SK-N-SH (cell line): ENCODE results near the gene PLCH1. TPM values are rescaled to one million over a fixed set of nuclear protein-coding genes. Genes with fewer than 3 reads are reported as not detected.

Experiments
- CTCF ChIA-PET: fragments of 300-600, 350-600 bp; formaldehyde crosslinking; extraction: SDS; loops from one replicate; lab custom pipeline; 2021; lab: Yijun Ruan, JAX
- POLR2A ChIA-PET: fragments of 350-600 bp; sonication (Branson Sonifier 250); formaldehyde crosslinking; extraction: SDS; loops from one replicate; lab custom pipeline; 2020; ENCODE audit warnings: antibody characterized with exemption, inconsistent platforms; lab: Yijun Ruan, JAX
- DNase-seq: peaks from one replicate; pipeline ENCODE4 v3.0.0; 2012
- H2AFZ ChIP-seq: fragments of 200-600 bp; sonication (generic); 2 replicates; pipeline ENCODE4 v1.8.1; 2016; ENCODE audit warnings: antibody characterized with exemption, mild to moderate bottlenecking, low read depth
- H3F3A ChIP-seq: fragments of 200-600 bp; sonication (generic); replicated peaks from 2 replicates; pipeline ENCODE3; 2016; ENCODE audit warnings: antibody characterized with exemption, mild to moderate bottlenecking; ENCODE audit not compliant: insufficient read depth
- H3K27ac ChIP-seq, 2 experiments: fragments of 200-500 bp in 1 of 2; fragments of 200-600 bp in 1 of 2; sonication (Bioruptor generic) in 1 of 2; sonication (generic), shearing (Covaris generic) in 1 of 2; 2 replicates each; pipeline versions ENCODE4 v1.5.1 to v1.6.1; 2014 to 2016; ENCODE audit warnings: low read depth in 2 of 2, inconsistent platforms in 1 of 2, low read length in 1 of 2, mild to moderate bottlenecking in 1 of 2, mixed read lengths in 1 of 2
- H3K27me3 ChIP-seq: fragments of 200-600 bp; sonication (generic), shearing (Covaris generic); 2 replicates; pipeline ENCODE4 v1.6.1; 2016; ENCODE audit warnings: mixed run types; ENCODE audit not compliant: insufficient read depth
- H3K36me3 ChIP-seq, 2 experiments: fragments of 200-500 bp in 1 of 2; fragments of 200-600 bp in 1 of 2; sonication (Bioruptor generic) in 1 of 2; sonication (generic) in 1 of 2; replicated peaks in 1 of 2; 2 replicates each; pipeline versions ENCODE3 to v1.5.1; 2014 to 2016; ENCODE audit warnings: low read length in 1 of 2, mild to moderate bottlenecking in 1 of 2; ENCODE audit not compliant: insufficient read depth in 2 of 2, control insufficient read depth in 1 of 2
- H3K4me1 ChIP-seq, 2 experiments: fragments of 200-500 bp in 1 of 2; fragments of 200-600 bp in 1 of 2; sonication (Bioruptor generic) in 1 of 2; sonication (generic), shearing (Covaris generic) in 1 of 2; 2 replicates each; pipeline versions ENCODE4 v1.5.1 to v1.6.1; 2014 to 2016; ENCODE audit warnings: low read depth in 1 of 2, low read length in 1 of 2, mixed run types in 1 of 2; ENCODE audit not compliant: insufficient read depth in 2 of 2, control insufficient read depth in 1 of 2
- H3K4me2 ChIP-seq: fragments of 200-600 bp; sonication (generic), shearing (Covaris generic); 2 replicates; pipeline ENCODE4 v1.6.1; 2017; ENCODE audit warnings: mixed run types
- H3K4me3 ChIP-seq, 2 experiments: fragments of 200-500 bp in 1 of 2; fragments of 200-600 bp in 1 of 2; sonication (Bioruptor generic) in 1 of 2; sonication (generic), shearing (Covaris generic) in 1 of 2; 2 replicates each; pipeline versions ENCODE4 v1.5.1 to v1.8.1; 2014 to 2016; ENCODE audit warnings: low read depth in 2 of 2, inconsistent platforms in 1 of 2, low read length in 1 of 2, mild to moderate bottlenecking in 1 of 2, mixed read lengths in 1 of 2, moderate library complexity in 1 of 2
- H3K79me2 ChIP-seq: fragments of 200-600 bp; sonication (generic); 2 replicates; pipeline ENCODE4 v1.8.1; 2017; ENCODE audit warnings: mild to moderate bottlenecking; ENCODE audit not compliant: insufficient read depth
- H3K9ac ChIP-seq: fragments of 200-600 bp; sonication (generic); 2 replicates; pipeline ENCODE4 v1.6.1; 2017; ENCODE audit warnings: mixed run types
- H3K9me2 ChIP-seq: fragments of 200-600 bp; sonication (generic); 2 replicates; pipeline ENCODE4 v1.6.1; 2017; ENCODE audit warnings: mixed run types
- H3K9me3 ChIP-seq: fragments of 200-600 bp; sonication (generic); 2 replicates; pipeline ENCODE4 v1.6.1; 2017; ENCODE audit warnings: mixed run types, mild to moderate bottlenecking, moderate library complexity
- H4K20me1 ChIP-seq: fragments of 200-600 bp; sonication (generic); 2 replicates; pipeline ENCODE4 v1.6.1; 2017; ENCODE audit warnings: mild to moderate bottlenecking, mixed run types; ENCODE audit not compliant: insufficient read depth
- CHD2 ChIP-seq: fragments of 150-350 bp; IDR thresholded peaks from 2 replicates; pipeline ENCODE4 v1.6.1; 2018; ENCODE audit warnings: low read length; ENCODE audit not compliant: partially characterized antibody
- EP300 ChIP-seq, 2 experiments: IDR thresholded peaks; 2 replicates each; pipeline versions ENCODE4 v1.4.0 to v1.6.1; 2012; ENCODE audit warnings: borderline replicate concordance in 1 of 2, low read depth in 1 of 2, low read length in 1 of 2
- GATA2 ChIP-seq: sonication (generic); formaldehyde crosslinking; IDR thresholded peaks from 2 replicates; pipeline ENCODE4 v1.5.0; 2020; ENCODE audit warnings: mild to moderate bottlenecking, missing genetic modification reagents
- IRF3 ChIP-seq: fragments of 150-350 bp; IDR thresholded peaks from 2 replicates; pipeline ENCODE4 v1.6.1; 2016; ENCODE audit warnings: mild to moderate bottlenecking, low read depth, low read length
- JUND ChIP-seq: IDR thresholded peaks from 2 replicates; pipeline ENCODE4 v1.4.0; 2012
- MXI1 ChIP-seq: IDR thresholded peaks from 2 replicates; pipeline ENCODE4 v1.6.1; 2012; ENCODE audit warnings: mild to moderate bottlenecking, low read depth, low read length, improper control_type of control experiment
- NRF1 ChIP-seq: IDR thresholded peaks from 2 replicates; pipeline ENCODE4 v1.6.1; 2012; ENCODE audit warnings: low read depth, mild to moderate bottlenecking, low read length
- PBX3 ChIP-seq: IDR thresholded peaks from 2 replicates; pipeline ENCODE4; 2012
- RCOR1 ChIP-seq: fragments of 150-350 bp; IDR thresholded peaks from 2 replicates; pipeline ENCODE4 v1.6.1; 2017; ENCODE audit warnings: antibody characterized with exemption, low read length
- RXRA ChIP-seq: IDR thresholded peaks from 2 replicates; pipeline ENCODE4 v1.4.0; 2012; ENCODE audit warnings: low read depth, mild to moderate bottlenecking, borderline replicate concordance
- SMC3 ChIP-seq: IDR thresholded peaks from 2 replicates; pipeline ENCODE4 v1.6.1; 2012; ENCODE audit warnings: low read depth, low read length, improper control_type of control experiment
- TAF1 ChIP-seq: IDR thresholded peaks from 2 replicates; pipeline ENCODE4 v1.6.1; 2012; ENCODE audit warnings: low read depth, mild to moderate bottlenecking, low read length, moderate library complexity, borderline replicate concordance
- TCF12 ChIP-seq: IDR thresholded peaks from 2 replicates; pipeline ENCODE4 v1.4.0; 2012
- WGBS: methylation state at CpG from one replicate; pipeline ENCODE4 v1.1.6; 2017; ENCODE audit warnings: low lambda C conversion rate; 5-methylcytosine and 5-hydroxymethylcytosine counted together
- polyA plus RNA-seq, 3 experiments: library from polyadenylated mRNA; depleted of rRNA; stranded (reverse); fragments of >200 nt; gene quantifications; 2 replicates each; pipeline ENCODE4 v1.2.3, GENCODE V29; 2012
- TF ChIP-seq, protein P1 (sequence below): IDR thresholded peaks from 2 replicates; pipeline ENCODE4 v1.4.0; 2012; ENCODE audit warnings: low read depth, borderline replicate concordance

The PLCH1 gene
- polyA plus RNA-seq, 1 of the 3 experiments (the other 2 are of a cell fraction): 0.26 TPM

DNA sequence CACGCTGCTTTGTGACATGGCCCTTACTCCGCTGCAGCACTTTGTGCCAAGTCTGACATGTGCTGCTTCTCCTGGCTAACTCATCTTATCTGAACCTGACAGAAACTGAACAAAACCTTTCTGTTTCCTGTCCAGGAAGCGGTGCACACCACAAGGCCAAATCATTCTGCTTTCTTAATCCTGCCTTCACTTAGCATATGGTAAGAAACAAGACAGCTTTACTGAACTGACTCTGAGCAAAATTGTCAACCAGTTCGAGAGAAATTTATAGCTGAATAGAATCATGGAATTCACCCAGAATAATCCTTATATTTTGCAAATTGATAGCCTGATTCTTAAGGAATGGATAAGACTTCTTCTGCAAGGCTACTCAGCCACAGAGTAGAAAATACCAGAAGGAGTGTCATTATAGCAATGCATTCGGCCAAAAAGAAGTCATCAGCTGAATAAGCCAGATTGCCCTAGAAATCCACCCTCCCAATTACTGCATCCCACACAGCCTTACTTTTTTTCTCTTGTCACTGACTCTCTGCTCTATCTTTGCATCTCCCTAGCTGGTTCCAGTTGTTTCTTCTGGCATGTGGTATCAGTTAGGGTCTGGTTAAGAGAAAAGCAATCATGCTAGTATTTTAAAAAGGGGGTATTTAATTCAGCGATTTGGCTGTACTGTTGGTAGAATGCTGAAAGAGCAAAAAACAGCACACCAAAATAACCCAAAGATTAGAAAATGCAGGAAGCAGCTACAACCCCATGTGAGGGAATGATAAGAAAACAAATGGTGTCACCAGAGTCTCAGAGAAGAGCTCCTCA is 409.8 kb downstream of the PLCH1 start:
- Histone ChIP-seq H3K4me3 (no peak overlapping the region; a peak in 1 of 4 replicates), H3K36me3 (no peaks in the 10 kb centered on the region), H3K27ac (peak overlapping the region in 1 of 2 experiments; percentile 98; a peak in 2 of 4 replicates), H3K9me2 (no peaks in the 10 kb centered on the region), H3K4me1 (peaks cover 0 to 55% of the 10 kb centered on the region in 2 experiments; a peak in 2 of 4 replicates), H2AFZ (peak overlapping the region; percentile 56; the same call in 1 of the 2 replicates), H3K4me2 (no peak overlapping the region), H3K9me3 (no peaks in the 10 kb centered on the region), H3K79me2 (no peaks in the 10 kb centered on the region), H3K27me3 (no peaks in the 10 kb centered on the region), H3K9ac (no peak overlapping the region), H3F3A (no peaks in the 10 kb centered on the region), H4K20me1 (no peaks in the 10 kb centered on the region)
- no peak for TF ChIP-seq JUND
- TF ChIP-seq NRF1: no peak
- TF ChIP-seq GATA2: peak; percentile 71; the same call in 1 of the 2 replicates
- TF ChIP-seq EP300 (IDR thresholded peaks at IDR 0.05; ENCODE audit: borderline replicate concordance in 1 of 2, low read depth in 1 of 2, low read length in 1 of 2): peak in 1 of 2 experiments; percentile 65; a peak in 2 of 4 replicates
- peak; percentile 82; the same call in 1 of the 2 replicates for TF ChIP-seq MXI1
- TF ChIP-seq, protein P1, sequence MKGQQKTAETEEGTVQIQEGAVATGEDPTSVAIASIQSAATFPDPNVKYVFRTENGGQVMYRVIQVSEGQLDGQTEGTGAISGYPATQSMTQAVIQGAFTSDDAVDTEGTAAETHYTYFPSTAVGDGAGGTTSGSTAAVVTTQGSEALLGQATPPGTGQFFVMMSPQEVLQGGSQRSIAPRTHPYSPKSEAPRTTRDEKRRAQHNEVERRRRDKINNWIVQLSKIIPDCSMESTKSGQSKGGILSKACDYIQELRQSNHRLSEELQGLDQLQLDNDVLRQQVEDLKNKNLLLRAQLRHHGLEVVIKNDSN: no peak
- TF ChIP-seq TCF12: peak; percentile 35; the same call in 1 of the 2 replicates
- TF ChIP-seq SMC3: no peak
- no peak for TF ChIP-seq TAF1
- TF ChIP-seq RCOR1: peak; percentile 10; the same call in 1 of the 2 replicates
- 0 out of 2 replicates have a peak, but pooled peaks have one; percentile 7 for TF ChIP-seq PBX3
- no peak for TF ChIP-seq IRF3
- TF ChIP-seq CHD2: peak; percentile 57
- no peak for TF ChIP-seq RXRA
- POLR2A ChIA-PET: no interaction called here
- CTCF ChIA-PET: interaction anchor here (0.9 to 4.5 kb wide), 5 partner anchors 12 to 47 kb away, joined by 3 to 33 read pairs (median 3); no protein-coding TSS in a partner anchor
- DNase-seq: peak; percentile 19
- WGBS: 34% methylated on average over 6 of the region's 6 CpGs
